Adrenal gland (tissue), 5 donors: ENCODE measurements around the gene STAT1.

Source experiments
- CTCF ChIP-seq, 6 experiments: fragments of 450-650 bp in 4 of 6; fragments of 200-600 bp in 2 of 6; sonication (generic) in 1 of 6; IDR thresholded peaks; 1 replicate in 5 of 6; 2 replicates in 1 of 6; pipeline versions ENCODE4 v1.5.1 to v1.8.0; 2016 to 2021; ENCODE audit warnings: antibody characterized with exemption in 6 of 6, mild to moderate bottlenecking in 2 of 6, moderate library complexity in 1 of 6
- POLR2A ChIP-seq, 2 donors: fragments of 450-650 bp; IDR thresholded peaks; one replicate each; pipeline ENCODE4 v1.6.1; 2017; ENCODE audit warnings: antibody characterized with exemption in 2 of 2, mild to moderate bottlenecking in 2 of 2, moderate library complexity in 1 of 2
- donor health status: DM: no; HTN: no; CAD: no.

- TF ChIP-seq CTCF (IDR thresholded peaks at IDR 0.05) (no peak), POLR2A (IDR thresholded peaks at IDR 0.05) (no peak)
Measured at GRCh38 chr2:191012845-191013681, 908 bp downstream of the STAT1 start.
